Natural killer cell (primary cell): ENCODE results near the gene LRP1B. TPM values are rescaled to one million over a fixed set of nuclear protein-coding genes. Genes with fewer than 3 reads are reported as not detected.

Source experiments
- ATAC-seq, 3 donors: fragments of 150-1000 bp in 2 of 3; fragments of 200-7000 bp in 1 of 3; cut with Tn5 transposase; 1 replicate in 1 of 3; 2 replicates in 2 of 3; pipeline ENCODE4 v1.10.0; 2021; ENCODE audit warnings: mild to moderate bottlenecking in 2 of 3, moderate library complexity in 2 of 3
- DNase-seq, 2 donors: peaks; one replicate each; pipeline versions ENCODE4 v3.0.0 to v3.0.0-alpha.2; 2013 to 2021; ENCODE audit warnings: mixed read lengths in 1 of 2
- H3K27ac ChIP-seq: one replicate; pipeline ENCODE4 v1.5.1; 2013; ENCODE audit warnings: mild to moderate bottlenecking, low read length
- H3K27me3 ChIP-seq: one replicate; pipeline ENCODE4 v1.6.1; 2013; ENCODE audit warnings: low read length; ENCODE audit not compliant: control insufficient read depth, insufficient read depth
- H3K36me3 ChIP-seq: one replicate; pipeline ENCODE4 v1.6.1; 2013; ENCODE audit warnings: low read length; ENCODE audit not compliant: control insufficient read depth, insufficient read depth
- H3K4me1 ChIP-seq: one replicate; pipeline ENCODE4 v1.6.1; 2013; ENCODE audit warnings: low read length; ENCODE audit not compliant: control insufficient read depth, insufficient read depth
- H3K4me3 ChIP-seq: one replicate; pipeline ENCODE4 v1.5.1; 2013; ENCODE audit warnings: low read length
- H3K9me3 ChIP-seq: one replicate; pipeline ENCODE4 v1.6.1; 2013; ENCODE audit warnings: low read length; ENCODE audit not compliant: control insufficient read depth, insufficient read depth
- H3K27ac Mint-ChIP-seq, 2 donors: one replicate each; pipeline ENCODE4 v1.8.0; 2022; ENCODE audit warnings: mild to moderate bottlenecking in 2 of 2, mixed read lengths in 2 of 2, moderate library complexity in 1 of 2
- H3K27me3 Mint-ChIP-seq, 2 donors: one replicate each; pipeline ENCODE4 v1.8.0; 2022; ENCODE audit warnings: low read depth in 2 of 2, mixed read lengths in 2 of 2
- H3K36me3 Mint-ChIP-seq: one replicate; pipeline ENCODE4 v1.8.0; 2022; ENCODE audit warnings: mixed read lengths
- H3K4me1 Mint-ChIP-seq, 2 donors: one replicate each; pipeline ENCODE4 v1.8.0; 2022; ENCODE audit warnings: mixed read lengths in 2 of 2
- H3K4me3 Mint-ChIP-seq: one replicate; pipeline ENCODE4 v1.8.0; 2022; ENCODE audit warnings: mild to moderate bottlenecking, moderate library complexity, mixed read lengths
- H3K9me3 Mint-ChIP-seq, 2 donors: one replicate each; pipeline ENCODE4 v1.8.0; 2022; ENCODE audit warnings: mixed read lengths in 2 of 2
- CTCF ChIP-seq: fragments of 200-600 bp; IDR thresholded peaks from one replicate; pipeline ENCODE4 v1.8.0; 2022; ENCODE audit warnings: antibody characterized with exemption
- WGBS: methylation state at CpG from one replicate; pipeline ENCODE4 v1.1.7; 2013; ENCODE audit warnings: missing lambda C conversion rate; ENCODE audit not compliant: insufficient coverage; 5-methylcytosine and 5-hydroxymethylcytosine counted together
- intact Hi-C: fragments of 100-400 bp; cut with micrococcal nuclease; formaldehyde crosslinking; loops from one replicate; pipeline ENCODE4 v1.14.2; 2022
- total RNA-seq, 4 donors: library from RNA; stranded (reverse); fragments of 120-200 nt in 1 of 4; gene quantifications; one replicate each; pipeline versions ENCODE4 v1.2.3 to v1.2.4, GENCODE V29; 2013 to 2022

LRP1B gene
- total RNA-seq, 3 donors from 2014 or later (not counting 1 experiment from before 2014, with no cell fraction given): 0.05 TPM; not detected in 2

- Mint-ChIP-seq H3K4me3 (no peak overlapping the region), H3K27me3 (no peaks in the 10 kb centered on the region), H3K4me1 (no peaks in the 10 kb centered on the region), H3K36me3 (no peaks in the 10 kb centered on the region), H3K9me3 (peaks cover 14 to 16% of the 10 kb centered on the region in 2 donors), H3K27ac (no peak overlapping the region)
- Histone ChIP-seq H3K27me3 (no peaks in the 10 kb centered on the region), H3K36me3 (no peaks in the 10 kb centered on the region), H3K9me3 (no peaks in the 10 kb centered on the region), H3K4me3 (no peak overlapping the region), H3K4me1 (no peaks in the 10 kb centered on the region), H3K27ac (no peak overlapping the region)
- no peak for ATAC-seq
- no peak for TF ChIP-seq CTCF
- no peak for DNase-seq
- WGBS: 100% methylated on average over 4 of the region's 5 CpGs
- intact Hi-C loops: no loop called here
Measured at GRCh38 chr2:141001750-141002149, 1129.1 kb downstream of the LRP1B start.

- no peaks in the 10 kb centered on the region for H3K4me1 Mint-ChIP-seq
- H3K27me3 Mint-ChIP-seq: no peaks in the 10 kb centered on the region
- H3K9me3 ChIP-seq: no peaks in the 10 kb centered on the region
- ATAC-seq (no peak), DNase-seq (no peak)
- H3K4me1 ChIP-seq: no peaks in the 10 kb centered on the region
- intact Hi-C loops: no loop called here
- no peak for TF ChIP-seq CTCF
- no peaks in the 10 kb centered on the region for H3K36me3 ChIP-seq
- no peak overlapping the region for H3K4me3 ChIP-seq
- peaks cover 8 to 10% of the 10 kb centered on the region in 2 donors for H3K9me3 Mint-ChIP-seq
- H3K36me3 Mint-ChIP-seq: no peaks in the 10 kb centered on the region
- WGBS: 86% methylated on average over 1 of the region's 1 CpG
- H3K4me3 Mint-ChIP-seq: no peak overlapping the region
- no peak overlapping the region for H3K27ac ChIP-seq
- H3K27ac Mint-ChIP-seq: no peak overlapping the region
- no peaks in the 10 kb centered on the region for H3K27me3 ChIP-seq
Measured at GRCh38 chr2:140998577-140998976, 1132.2 kb downstream of the LRP1B start.

- H3K4me1 ChIP-seq: no peaks in the 10 kb centered on the region
- H3K27ac Mint-ChIP-seq: no peak overlapping the region
- intact Hi-C loops: no loop called here
Measured at GRCh38 chr2:140998017-140998416, 1132.8 kb downstream of the LRP1B start.

More at GRCh38 chr2:140998017-140998416, 1132.8 kb downstream of the LRP1B start:
- H3K4me3 ChIP-seq: no peak overlapping the region
- DNase-seq (no peak), ATAC-seq (no peak)
- H3K4me3 Mint-ChIP-seq: no peak overlapping the region
- H3K4me1 Mint-ChIP-seq: no peaks in the 10 kb centered on the region
- peaks cover 6 to 10% of the 10 kb centered on the region in 2 donors for H3K9me3 Mint-ChIP-seq
- H3K27ac ChIP-seq: no peak overlapping the region
- H3K9me3 ChIP-seq: no peaks in the 10 kb centered on the region
- no peaks in the 10 kb centered on the region for H3K36me3 Mint-ChIP-seq
- TF ChIP-seq CTCF: no peak
- no peaks in the 10 kb centered on the region for H3K27me3 Mint-ChIP-seq
- H3K27me3 ChIP-seq: no peaks in the 10 kb centered on the region
- H3K36me3 ChIP-seq: no peaks in the 10 kb centered on the region
